Natural killer cell (primary cell): ENCODE measurements around the gene PTPRN2. TPM values are rescaled to one million over a fixed set of nuclear protein-coding genes. Genes with fewer than 3 reads are reported as not detected.
"Not testable (repeated sequence)": the region's sequence is repeated elsewhere in the genome, so short reads cannot be mapped to it uniquely, and the experiment has no call there.

ENCODE experiments used
- ATAC-seq, 3 donors: fragments of 150-1000 bp in 2 of 3; fragments of 200-7000 bp in 1 of 3; cut with Tn5 transposase; 1 replicate in 1 of 3; 2 replicates in 2 of 3; pipeline ENCODE4 v1.10.0; 2021; ENCODE audit warnings: mild to moderate bottlenecking in 2 of 3, moderate library complexity in 2 of 3
- DNase-seq, 2 donors: peaks; one replicate each; pipeline versions ENCODE4 v3.0.0 to v3.0.0-alpha.2; 2013 to 2021; ENCODE audit warnings: mixed read lengths in 1 of 2
- H3K27ac ChIP-seq: one replicate; pipeline ENCODE4 v1.5.1; 2013; ENCODE audit warnings: mild to moderate bottlenecking, low read length
- H3K27me3 ChIP-seq: one replicate; pipeline ENCODE4 v1.6.1; 2013; ENCODE audit warnings: low read length; ENCODE audit not compliant: control insufficient read depth, insufficient read depth
- H3K36me3 ChIP-seq: one replicate; pipeline ENCODE4 v1.6.1; 2013; ENCODE audit warnings: low read length; ENCODE audit not compliant: control insufficient read depth, insufficient read depth
- H3K4me1 ChIP-seq: one replicate; pipeline ENCODE4 v1.6.1; 2013; ENCODE audit warnings: low read length; ENCODE audit not compliant: control insufficient read depth, insufficient read depth
- H3K4me3 ChIP-seq: one replicate; pipeline ENCODE4 v1.5.1; 2013; ENCODE audit warnings: low read length
- H3K9me3 ChIP-seq: one replicate; pipeline ENCODE4 v1.6.1; 2013; ENCODE audit warnings: low read length; ENCODE audit not compliant: control insufficient read depth, insufficient read depth
- H3K27ac Mint-ChIP-seq, 2 donors: one replicate each; pipeline ENCODE4 v1.8.0; 2022; ENCODE audit warnings: mild to moderate bottlenecking in 2 of 2, mixed read lengths in 2 of 2, moderate library complexity in 1 of 2
- H3K27me3 Mint-ChIP-seq, 2 donors: one replicate each; pipeline ENCODE4 v1.8.0; 2022; ENCODE audit warnings: low read depth in 2 of 2, mixed read lengths in 2 of 2
- H3K36me3 Mint-ChIP-seq: one replicate; pipeline ENCODE4 v1.8.0; 2022; ENCODE audit warnings: mixed read lengths
- H3K4me1 Mint-ChIP-seq, 2 donors: one replicate each; pipeline ENCODE4 v1.8.0; 2022; ENCODE audit warnings: mixed read lengths in 2 of 2
- H3K4me3 Mint-ChIP-seq: one replicate; pipeline ENCODE4 v1.8.0; 2022; ENCODE audit warnings: mild to moderate bottlenecking, moderate library complexity, mixed read lengths
- H3K9me3 Mint-ChIP-seq, 2 donors: one replicate each; pipeline ENCODE4 v1.8.0; 2022; ENCODE audit warnings: mixed read lengths in 2 of 2
- WGBS: methylation state at CpG from one replicate; pipeline ENCODE4 v1.1.7; 2013; ENCODE audit warnings: missing lambda C conversion rate; ENCODE audit not compliant: insufficient coverage; 5-methylcytosine and 5-hydroxymethylcytosine counted together
- intact Hi-C: fragments of 100-400 bp; cut with micrococcal nuclease; formaldehyde crosslinking; loops from one replicate; pipeline ENCODE4 v1.14.2; 2022
- total RNA-seq, 4 donors: library from RNA; stranded (reverse); fragments of 120-200 nt in 1 of 4; gene quantifications; one replicate each; pipeline versions ENCODE4 v1.2.3 to v1.2.4, GENCODE V29; 2013 to 2022
- TF ChIP-seq, protein P1 (sequence below): fragments of 200-600 bp; IDR thresholded peaks from one replicate; pipeline ENCODE4 v1.8.0; 2022; ENCODE audit warnings: antibody characterized with exemption

PTPRN2 gene
- total RNA-seq, 3 donors from 2014 or later (not counting 1 experiment from before 2014, with no cell fraction given) = 1.3 to 2.5 (median 1.9) TPM

- no peak overlapping the region for H3K4me3 Mint-ChIP-seq
- Histone ChIP-seq H3K27ac (no peak overlapping the region), H3K9me3 (peaks cover 9% of the 10 kb centered on the region), H3K4me3 (no peak overlapping the region), H3K36me3 (no peaks in the 10 kb centered on the region), H3K4me1 (no peaks in the 10 kb centered on the region), H3K27me3 (no peaks in the 10 kb centered on the region)
- WGBS = 93% methylated on average over 33 of the region's 33 CpGs
- ATAC-seq (no peak), DNase-seq (no peak)
- TF ChIP-seq, protein P1, sequence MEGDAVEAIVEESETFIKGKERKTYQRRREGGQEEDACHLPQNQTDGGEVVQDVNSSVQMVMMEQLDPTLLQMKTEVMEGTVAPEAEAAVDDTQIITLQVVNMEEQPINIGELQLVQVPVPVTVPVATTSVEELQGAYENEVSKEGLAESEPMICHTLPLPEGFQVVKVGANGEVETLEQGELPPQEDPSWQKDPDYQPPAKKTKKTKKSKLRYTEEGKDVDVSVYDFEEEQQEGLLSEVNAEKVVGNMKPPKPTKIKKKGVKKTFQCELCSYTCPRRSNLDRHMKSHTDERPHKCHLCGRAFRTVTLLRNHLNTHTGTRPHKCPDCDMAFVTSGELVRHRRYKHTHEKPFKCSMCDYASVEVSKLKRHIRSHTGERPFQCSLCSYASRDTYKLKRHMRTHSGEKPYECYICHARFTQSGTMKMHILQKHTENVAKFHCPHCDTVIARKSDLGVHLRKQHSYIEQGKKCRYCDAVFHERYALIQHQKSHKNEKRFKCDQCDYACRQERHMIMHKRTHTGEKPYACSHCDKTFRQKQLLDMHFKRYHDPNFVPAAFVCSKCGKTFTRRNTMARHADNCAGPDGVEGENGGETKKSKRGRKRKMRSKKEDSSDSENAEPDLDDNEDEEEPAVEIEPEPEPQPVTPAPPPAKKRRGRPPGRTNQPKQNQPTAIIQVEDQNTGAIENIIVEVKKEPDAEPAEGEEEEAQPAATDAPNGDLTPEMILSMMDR = no peak
- no peaks in the 10 kb centered on the region for H3K27me3 Mint-ChIP-seq
- no peak overlapping the region for H3K27ac Mint-ChIP-seq
- intact Hi-C loops = no loop called here
- peaks cover 10 to 11% of the 10 kb centered on the region in 2 donors for H3K9me3 Mint-ChIP-seq
- no peaks in the 10 kb centered on the region for H3K36me3 Mint-ChIP-seq
- no peaks in the 10 kb centered on the region for H3K4me1 Mint-ChIP-seq
These were observed 277.5 kb downstream of the PTPRN2 start for GRCh38 chr7:158309868-158310763.

DNA sequence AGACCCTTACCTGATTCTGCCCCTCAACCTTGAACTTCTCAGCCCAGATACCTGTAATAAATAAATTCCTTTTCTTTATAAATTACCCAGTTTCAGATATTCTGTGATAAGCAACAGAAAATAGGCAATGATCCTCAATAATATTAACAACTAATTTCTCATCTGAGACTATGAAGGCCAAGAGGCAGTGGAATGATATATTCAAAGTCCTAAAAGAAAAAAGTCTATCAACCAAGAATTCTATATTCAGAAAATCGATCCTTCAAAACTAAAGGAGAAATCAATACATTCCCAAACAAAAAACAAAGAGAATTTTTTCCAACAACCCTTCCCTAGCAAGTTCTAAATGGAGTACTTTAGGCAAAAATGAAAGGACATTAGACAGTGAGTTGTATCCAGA lies 279.6 kb downstream of the PTPRN2 start:
- intact Hi-C loops = no loop called here
- no CpG with 5 or more reads among the region's 1 CpG for WGBS

DNA sequence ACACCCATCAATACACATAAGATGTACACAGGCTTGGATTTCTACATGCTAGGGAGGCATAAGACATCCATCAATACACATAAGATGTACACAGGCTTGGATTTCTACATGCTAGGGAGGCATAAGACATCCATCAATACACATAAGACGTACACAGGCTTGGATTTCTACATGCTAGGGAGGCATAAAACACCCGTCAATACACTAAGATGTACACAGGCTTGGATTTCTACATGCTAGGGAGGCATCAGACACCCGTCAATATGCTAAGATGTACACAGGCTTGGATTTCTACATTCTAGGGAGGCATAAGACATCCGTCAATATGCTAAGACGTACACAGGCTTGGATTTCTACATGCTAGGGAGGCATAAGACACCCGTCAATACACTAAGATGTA lies 283.6 kb downstream of the PTPRN2 start:
- H3K36me3 Mint-ChIP-seq, H3K36me3 ChIP-seq, H3K9me3 Mint-ChIP-seq, H3K27ac Mint-ChIP-seq, H3K4me3 ChIP-seq, H3K4me1 Mint-ChIP-seq, H3K9me3 ChIP-seq, ATAC-seq, H3K4me1 ChIP-seq, H3K27ac ChIP-seq, H3K27me3 ChIP-seq, H3K27me3 Mint-ChIP-seq, DNase-seq, intact Hi-C loops, H3K4me3 Mint-ChIP-seq: not testable (repeated sequence)
- WGBS = 80% methylated on average over 6 of the region's 6 CpGs

More for the DNA sequence above, 279.6 kb downstream of the PTPRN2 start:
- H3K9me3 Mint-ChIP-seq = peaks cover 10 to 11% of the 10 kb centered on the region in 2 donors
- H3K27me3 Mint-ChIP-seq = no peaks in the 10 kb centered on the region
- no peak overlapping the region for H3K4me3 Mint-ChIP-seq
- DNase-seq = no peak
- Histone ChIP-seq H3K9me3 (peaks cover 9% of the 10 kb centered on the region), H3K27ac (no peak overlapping the region), H3K36me3 (no peaks in the 10 kb centered on the region), H3K4me3 (no peak overlapping the region), H3K4me1 (no peaks in the 10 kb centered on the region), H3K27me3 (no peaks in the 10 kb centered on the region)
- TF ChIP-seq, protein P1 = no peak
- no peak overlapping the region for H3K27ac Mint-ChIP-seq
- no peak for ATAC-seq
- no peaks in the 10 kb centered on the region for H3K36me3 Mint-ChIP-seq
- no peaks in the 10 kb centered on the region for H3K4me1 Mint-ChIP-seq

DNA sequence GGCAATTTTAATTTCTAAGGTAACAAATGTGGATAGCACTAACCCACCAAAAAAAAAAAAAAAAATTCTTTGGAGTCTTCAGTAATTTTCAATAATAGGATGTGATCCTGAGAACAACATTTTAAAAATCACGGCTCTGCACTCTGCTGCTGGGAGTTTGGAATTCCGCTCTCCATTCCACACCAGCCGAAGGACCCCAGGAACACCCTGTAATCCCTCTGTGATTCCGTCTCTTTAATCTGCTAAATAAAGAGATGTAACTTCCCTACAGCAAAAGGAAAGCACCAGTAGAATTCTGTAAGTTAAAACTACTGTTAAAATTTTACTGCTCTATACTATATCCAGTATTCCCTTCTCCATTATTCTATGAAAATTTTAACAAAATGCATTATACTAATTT lies 284.5 kb downstream of the PTPRN2 start:
- no peaks in the 10 kb centered on the region for H3K36me3 ChIP-seq
- ATAC-seq (no peak), DNase-seq (no peak)
- no peaks in the 10 kb centered on the region for H3K27me3 ChIP-seq
- TF ChIP-seq, protein P1 = no peak
- H3K27ac ChIP-seq = no peak overlapping the region
- Mint-ChIP-seq H3K27me3 (peaks cover 0 to 3% of the 10 kb centered on the region in 2 donors), H3K36me3 (no peaks in the 10 kb centered on the region), H3K4me1 (no peaks in the 10 kb centered on the region), H3K27ac (no peak overlapping the region), H3K9me3 (peaks cover 3 to 5% of the 10 kb centered on the region in 2 donors), H3K4me3 (no peak overlapping the region)
- WGBS = 80% methylated on average over 4 of the region's 4 CpGs
- no peaks in the 10 kb centered on the region for H3K4me1 ChIP-seq
- H3K4me3 ChIP-seq = no peak overlapping the region
- peaks cover 4% of the 10 kb centered on the region for H3K9me3 ChIP-seq
- intact Hi-C loops = no loop called here
